SK-N-SH (cell line): ENCODE results near the gene SLIT1. TPM values are rescaled to one million over a fixed set of nuclear protein-coding genes. Genes with fewer than 3 reads are reported as not detected.

ENCODE experiments used
- CTCF ChIA-PET: fragments of 300-600, 350-600 bp; formaldehyde crosslinking; extraction: SDS; loops from one replicate; lab custom pipeline; 2021; lab: Yijun Ruan, JAX
- POLR2A ChIA-PET: fragments of 350-600 bp; sonication (Branson Sonifier 250); formaldehyde crosslinking; extraction: SDS; loops from one replicate; lab custom pipeline; 2020; ENCODE audit warnings: antibody characterized with exemption, inconsistent platforms; lab: Yijun Ruan, JAX
- DNase-seq: peaks from one replicate; pipeline ENCODE4 v3.0.0; 2012
- H2AFZ ChIP-seq: fragments of 200-600 bp; sonication (generic); 2 replicates; pipeline ENCODE4 v1.8.1; 2016; ENCODE audit warnings: antibody characterized with exemption, mild to moderate bottlenecking, low read depth
- H3F3A ChIP-seq: fragments of 200-600 bp; sonication (generic); replicated peaks from 2 replicates; pipeline ENCODE3; 2016; ENCODE audit warnings: antibody characterized with exemption, mild to moderate bottlenecking; ENCODE audit not compliant: insufficient read depth
- H3K27ac ChIP-seq, 2 experiments: fragments of 200-500 bp in 1 of 2; fragments of 200-600 bp in 1 of 2; sonication (Bioruptor generic) in 1 of 2; sonication (generic), shearing (Covaris generic) in 1 of 2; 2 replicates each; pipeline versions ENCODE4 v1.5.1 to v1.6.1; 2014 to 2016; ENCODE audit warnings: low read depth in 2 of 2, inconsistent platforms in 1 of 2, low read length in 1 of 2, mild to moderate bottlenecking in 1 of 2, mixed read lengths in 1 of 2
- H3K27me3 ChIP-seq: fragments of 200-600 bp; sonication (generic), shearing (Covaris generic); 2 replicates; pipeline ENCODE4 v1.6.1; 2016; ENCODE audit warnings: mixed run types; ENCODE audit not compliant: insufficient read depth
- H3K36me3 ChIP-seq, 2 experiments: fragments of 200-500 bp in 1 of 2; fragments of 200-600 bp in 1 of 2; sonication (Bioruptor generic) in 1 of 2; sonication (generic) in 1 of 2; replicated peaks in 1 of 2; 2 replicates each; pipeline versions ENCODE3 to v1.5.1; 2014 to 2016; ENCODE audit warnings: low read length in 1 of 2, mild to moderate bottlenecking in 1 of 2; ENCODE audit not compliant: insufficient read depth in 2 of 2, control insufficient read depth in 1 of 2
- H3K4me1 ChIP-seq, 2 experiments: fragments of 200-500 bp in 1 of 2; fragments of 200-600 bp in 1 of 2; sonication (Bioruptor generic) in 1 of 2; sonication (generic), shearing (Covaris generic) in 1 of 2; 2 replicates each; pipeline versions ENCODE4 v1.5.1 to v1.6.1; 2014 to 2016; ENCODE audit warnings: low read depth in 1 of 2, low read length in 1 of 2, mixed run types in 1 of 2; ENCODE audit not compliant: insufficient read depth in 2 of 2, control insufficient read depth in 1 of 2
- H3K4me2 ChIP-seq: fragments of 200-600 bp; sonication (generic), shearing (Covaris generic); 2 replicates; pipeline ENCODE4 v1.6.1; 2017; ENCODE audit warnings: mixed run types
- H3K4me3 ChIP-seq, 2 experiments: fragments of 200-500 bp in 1 of 2; fragments of 200-600 bp in 1 of 2; sonication (Bioruptor generic) in 1 of 2; sonication (generic), shearing (Covaris generic) in 1 of 2; 2 replicates each; pipeline versions ENCODE4 v1.5.1 to v1.8.1; 2014 to 2016; ENCODE audit warnings: low read depth in 2 of 2, inconsistent platforms in 1 of 2, low read length in 1 of 2, mild to moderate bottlenecking in 1 of 2, mixed read lengths in 1 of 2, moderate library complexity in 1 of 2
- H3K79me2 ChIP-seq: fragments of 200-600 bp; sonication (generic); 2 replicates; pipeline ENCODE4 v1.8.1; 2017; ENCODE audit warnings: mild to moderate bottlenecking; ENCODE audit not compliant: insufficient read depth
- H3K9ac ChIP-seq: fragments of 200-600 bp; sonication (generic); 2 replicates; pipeline ENCODE4 v1.6.1; 2017; ENCODE audit warnings: mixed run types
- H3K9me2 ChIP-seq: fragments of 200-600 bp; sonication (generic); 2 replicates; pipeline ENCODE4 v1.6.1; 2017; ENCODE audit warnings: mixed run types
- H3K9me3 ChIP-seq: fragments of 200-600 bp; sonication (generic); 2 replicates; pipeline ENCODE4 v1.6.1; 2017; ENCODE audit warnings: mixed run types, mild to moderate bottlenecking, moderate library complexity
- H4K20me1 ChIP-seq: fragments of 200-600 bp; sonication (generic); 2 replicates; pipeline ENCODE4 v1.6.1; 2017; ENCODE audit warnings: mild to moderate bottlenecking, mixed run types; ENCODE audit not compliant: insufficient read depth
- ELF1 ChIP-seq: IDR thresholded peaks from 2 replicates; pipeline ENCODE4 v1.4.0; 2012
- FOSL2 ChIP-seq: IDR thresholded peaks from 2 replicates; pipeline ENCODE4 v1.4.0; 2012; ENCODE audit warnings: low read depth, mild to moderate bottlenecking, moderate library complexity, borderline replicate concordance
- FOXJ3 ChIP-seq: sonication (generic); formaldehyde crosslinking; IDR thresholded peaks from 2 replicates; pipeline ENCODE4 v1.5.1; 2020; ENCODE audit warnings: mild to moderate bottlenecking, missing genetic modification reagents
- NRF1 ChIP-seq: IDR thresholded peaks from 2 replicates; pipeline ENCODE4 v1.6.1; 2012; ENCODE audit warnings: low read depth, mild to moderate bottlenecking, low read length
- POLR2AphosphoS5 ChIP-seq: IDR thresholded peaks from 2 replicates; pipeline ENCODE4 v1.6.1; 2012; ENCODE audit warnings: low read depth, low read length
- RCOR1 ChIP-seq: fragments of 150-350 bp; IDR thresholded peaks from 2 replicates; pipeline ENCODE4 v1.6.1; 2017; ENCODE audit warnings: antibody characterized with exemption, low read length
- RFX5 ChIP-seq: IDR thresholded peaks from 2 replicates; pipeline ENCODE4 v1.6.1; 2012; ENCODE audit warnings: mild to moderate bottlenecking, improper control_type of control experiment, low read length
- RXRA ChIP-seq: IDR thresholded peaks from 2 replicates; pipeline ENCODE4 v1.4.0; 2012; ENCODE audit warnings: low read depth, mild to moderate bottlenecking, borderline replicate concordance
- TCF12 ChIP-seq: IDR thresholded peaks from 2 replicates; pipeline ENCODE4 v1.4.0; 2012
- ZBTB33 ChIP-seq: IDR thresholded peaks from 2 replicates; pipeline ENCODE4 v1.4.0; 2012; ENCODE audit warnings: low read depth, borderline replicate concordance
- WGBS: methylation state at CpG from one replicate; pipeline ENCODE4 v1.1.6; 2017; ENCODE audit warnings: low lambda C conversion rate; 5-methylcytosine and 5-hydroxymethylcytosine counted together
- polyA plus RNA-seq, 3 experiments: library from polyadenylated mRNA; depleted of rRNA; stranded (reverse); fragments of >200 nt; gene quantifications; 2 replicates each; pipeline ENCODE4 v1.2.3, GENCODE V29; 2012
- TF ChIP-seq, protein P1 (sequence below): fragments of 150-350 bp; IDR thresholded peaks from 2 replicates; pipeline ENCODE4 v1.6.1; 2017; ENCODE audit warnings: antibody characterized with exemption, low read length, low read depth, borderline replicate concordance
- TF ChIP-seq, protein P2 (sequence below): IDR thresholded peaks from 2 replicates; pipeline ENCODE4; 2012

SLIT1 gene
- polyA plus RNA-seq, 1 of the 3 experiments (the other 2 are of a cell fraction): 0.05 TPM

GRCh38 chr10:97199152-97199551 lies 13.4 kb upstream of the SLIT1 start:
- DNase-seq: no peak
- Histone ChIP-seq H3K27me3 (peaks cover 10% of the 10 kb centered on the region), H3K36me3 (no peaks in the 10 kb centered on the region), H3K9me2 (no peaks in the 10 kb centered on the region), H3K79me2 (no peaks in the 10 kb centered on the region), H3K4me2 (no peak overlapping the region), H2AFZ (no peak overlapping the region), H3K9ac (no peak overlapping the region), H3K4me1 (peaks cover 0 to 5% of the 10 kb centered on the region in 2 experiments; a peak in 1 of 4 replicates), H4K20me1 (no peaks in the 10 kb centered on the region), H3F3A (no peaks in the 10 kb centered on the region), H3K27ac (no peak overlapping the region), H3K4me3 (no peak overlapping the region), H3K9me3 (no peaks in the 10 kb centered on the region)
- 88% methylated on average over 3 of the region's 3 CpGs for WGBS
- TF ChIP-seq, protein P1, sequence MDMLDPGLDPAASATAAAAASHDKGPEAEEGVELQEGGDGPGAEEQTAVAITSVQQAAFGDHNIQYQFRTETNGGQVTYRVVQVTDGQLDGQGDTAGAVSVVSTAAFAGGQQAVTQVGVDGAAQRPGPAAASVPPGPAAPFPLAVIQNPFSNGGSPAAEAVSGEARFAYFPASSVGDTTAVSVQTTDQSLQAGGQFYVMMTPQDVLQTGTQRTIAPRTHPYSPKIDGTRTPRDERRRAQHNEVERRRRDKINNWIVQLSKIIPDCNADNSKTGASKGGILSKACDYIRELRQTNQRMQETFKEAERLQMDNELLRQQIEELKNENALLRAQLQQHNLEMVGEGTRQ: no peak
- ChIA-PET CTCF (interaction anchor here (1.1 to 27.2 kb wide), 6 partner anchors 13 to 139 kb away, joined by 3 to 894 read pairs (median 90); partner anchors contain the start of gene SLIT1), POLR2A (no interaction called here)

- POLR2A ChIA-PET: interaction anchor here (1.1 kb wide), 1 partner anchor 124 kb away, joined by 4 read pairs; no protein-coding TSS in a partner anchor
- WGBS: 84% methylated on average over 7 of the region's 7 CpGs
- H2AFZ ChIP-seq: no peak overlapping the region
Observed at GRCh38 chr10:97197030-97197500, 11.3 kb upstream of the SLIT1 start.

More at GRCh38 chr10:97197030-97197500, 11.3 kb upstream of the SLIT1 start:
- Histone ChIP-seq H3F3A (no peaks in the 10 kb centered on the region), H3K4me2 (no peak overlapping the region), H3K4me3 (no peak overlapping the region; a peak in 1 of 4 replicates), H3K9me2 (no peaks in the 10 kb centered on the region), H3K9me3 (no peaks in the 10 kb centered on the region), H3K27me3 (peaks cover 10% of the 10 kb centered on the region), H3K9ac (no peak overlapping the region), H3K27ac (no peak overlapping the region), H3K4me1 (peaks cover 0 to 5% of the 10 kb centered on the region in 2 experiments; a peak in 1 of 4 replicates), H3K79me2 (no peaks in the 10 kb centered on the region), H4K20me1 (no peaks in the 10 kb centered on the region), H3K36me3 (no peaks in the 10 kb centered on the region)
- TF ChIP-seq, protein P2, sequence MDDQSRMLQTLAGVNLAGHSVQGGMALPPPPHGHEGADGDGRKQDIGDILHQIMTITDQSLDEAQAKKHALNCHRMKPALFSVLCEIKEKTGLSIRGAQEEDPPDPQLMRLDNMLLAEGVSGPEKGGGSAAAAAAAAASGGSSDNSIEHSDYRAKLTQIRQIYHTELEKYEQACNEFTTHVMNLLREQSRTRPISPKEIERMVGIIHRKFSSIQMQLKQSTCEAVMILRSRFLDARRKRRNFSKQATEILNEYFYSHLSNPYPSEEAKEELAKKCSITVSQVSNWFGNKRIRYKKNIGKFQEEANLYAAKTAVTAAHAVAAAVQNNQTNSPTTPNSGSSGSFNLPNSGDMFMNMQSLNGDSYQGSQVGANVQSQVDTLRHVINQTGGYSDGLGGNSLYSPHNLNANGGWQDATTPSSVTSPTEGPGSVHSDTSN: no peak
- no peak for TF ChIP-seq POLR2AphosphoS5
- TF ChIP-seq NRF1: no peak
- TF ChIP-seq RCOR1: no peak
- TF ChIP-seq RXRA: no peak
- TF ChIP-seq TCF12: no peak
- no peak for TF ChIP-seq ZBTB33
- TF ChIP-seq RFX5: no peak
- TF ChIP-seq ELF1: no peak
- TF ChIP-seq FOXJ3 (CRISPR knock-in tag): no peak
- TF ChIP-seq FOSL2: no peak
- CTCF ChIA-PET: interaction anchor here (0.8 to 27.2 kb wide), 27 partner anchors 15 to 160 kb away, joined by 3 to 894 read pairs (median 5); partner anchors contain the start of gene SLIT1
- no peak for DNase-seq
